Duodenal mucosa (tissue), 2 donors: ENCODE measurements around the gene PARD6B.
"Not testable (repeated sequence)": the region's sequence is repeated elsewhere in the genome, so short reads cannot be mapped to it uniquely, and the experiment has no call there.

Experiments used
- H3K27ac ChIP-seq: one replicate; pipeline ENCODE4 v1.7.0; 2013; ENCODE audit warnings: low read depth, low read length
- H3K27me3 ChIP-seq, 2 donors: one replicate each; pipeline ENCODE4 v1.7.0; 2013; ENCODE audit warnings: low read length in 2 of 2, control low read depth in 1 of 2; ENCODE audit not compliant: insufficient read depth in 2 of 2, control insufficient read depth in 1 of 2
- H3K36me3 ChIP-seq, 2 donors: one replicate each; pipeline ENCODE4 v1.7.0; 2013; ENCODE audit warnings: low read length in 2 of 2, control low read depth in 1 of 2; ENCODE audit not compliant: insufficient read depth in 2 of 2, control insufficient read depth in 1 of 2
- H3K4me1 ChIP-seq, 2 donors: one replicate each; pipeline ENCODE4 v1.7.0; 2013; ENCODE audit warnings: low read length in 2 of 2, control low read depth in 1 of 2; ENCODE audit not compliant: insufficient read depth in 2 of 2, control insufficient read depth in 1 of 2
- H3K4me3 ChIP-seq, 2 donors: one replicate each; pipeline ENCODE4 v1.7.0; 2013; ENCODE audit warnings: low read length in 2 of 2, low read depth in 1 of 2
- H3K9ac ChIP-seq, 2 donors: one replicate each; pipeline ENCODE4 v1.7.0; 2013; ENCODE audit warnings: low read length in 2 of 2, low read depth in 1 of 2
- H3K9me3 ChIP-seq, 2 donors: one replicate each; pipeline ENCODE4 v1.7.0; 2013; ENCODE audit warnings: low read length in 2 of 2, control low read depth in 1 of 2; ENCODE audit not compliant: control insufficient read depth in 1 of 2

PARD6B gene

DNA sequence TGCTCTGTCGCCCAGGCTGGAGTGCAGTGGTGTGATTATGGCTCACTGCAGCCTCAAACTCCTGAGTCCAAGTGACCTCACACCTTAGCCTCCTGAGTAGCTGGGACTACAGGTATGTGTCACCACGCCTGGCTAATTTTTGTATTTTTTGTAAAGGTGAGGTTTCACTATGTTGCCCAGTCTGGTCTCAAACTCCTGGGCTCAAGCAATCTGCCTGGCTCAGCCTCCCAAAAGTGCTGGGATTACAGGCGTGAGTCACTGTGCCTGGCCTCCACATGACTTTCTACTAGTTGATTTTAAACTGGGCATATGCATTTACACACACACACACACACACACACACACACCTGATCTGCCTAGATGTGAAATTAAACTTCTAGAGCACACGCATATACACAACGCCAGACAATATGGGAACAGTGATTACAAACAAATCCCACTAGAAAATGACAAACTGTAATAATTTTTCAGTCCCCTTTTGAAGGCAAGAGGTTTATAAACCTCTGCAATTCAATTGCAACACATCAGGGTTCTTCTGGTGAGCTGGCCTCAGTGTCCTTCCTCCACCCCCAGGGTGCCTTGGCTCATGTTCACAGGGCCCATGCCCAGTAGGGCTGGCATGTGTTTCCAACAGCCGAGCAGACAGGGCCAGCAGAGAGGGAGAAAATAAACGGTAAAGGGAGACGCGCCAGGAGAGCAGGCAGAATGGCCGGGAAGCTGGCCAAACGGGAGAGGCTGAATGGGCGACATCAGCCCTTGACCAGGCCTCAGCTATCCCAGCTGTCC, 31.2 kb downstream of the PARD6B start:
- Histone ChIP-seq H3K9ac (no peak overlapping the region), H3K4me3 (no peak overlapping the region), H3K27me3 (no peaks in the 10 kb centered on the region), H3K36me3 (no peaks in the 10 kb centered on the region), H3K4me1 (peaks cover 14 to 20% of the 10 kb centered on the region in 2 donors), H3K9me3 (no peaks in the 10 kb centered on the region), H3K27ac (no peak overlapping the region)

DNA sequence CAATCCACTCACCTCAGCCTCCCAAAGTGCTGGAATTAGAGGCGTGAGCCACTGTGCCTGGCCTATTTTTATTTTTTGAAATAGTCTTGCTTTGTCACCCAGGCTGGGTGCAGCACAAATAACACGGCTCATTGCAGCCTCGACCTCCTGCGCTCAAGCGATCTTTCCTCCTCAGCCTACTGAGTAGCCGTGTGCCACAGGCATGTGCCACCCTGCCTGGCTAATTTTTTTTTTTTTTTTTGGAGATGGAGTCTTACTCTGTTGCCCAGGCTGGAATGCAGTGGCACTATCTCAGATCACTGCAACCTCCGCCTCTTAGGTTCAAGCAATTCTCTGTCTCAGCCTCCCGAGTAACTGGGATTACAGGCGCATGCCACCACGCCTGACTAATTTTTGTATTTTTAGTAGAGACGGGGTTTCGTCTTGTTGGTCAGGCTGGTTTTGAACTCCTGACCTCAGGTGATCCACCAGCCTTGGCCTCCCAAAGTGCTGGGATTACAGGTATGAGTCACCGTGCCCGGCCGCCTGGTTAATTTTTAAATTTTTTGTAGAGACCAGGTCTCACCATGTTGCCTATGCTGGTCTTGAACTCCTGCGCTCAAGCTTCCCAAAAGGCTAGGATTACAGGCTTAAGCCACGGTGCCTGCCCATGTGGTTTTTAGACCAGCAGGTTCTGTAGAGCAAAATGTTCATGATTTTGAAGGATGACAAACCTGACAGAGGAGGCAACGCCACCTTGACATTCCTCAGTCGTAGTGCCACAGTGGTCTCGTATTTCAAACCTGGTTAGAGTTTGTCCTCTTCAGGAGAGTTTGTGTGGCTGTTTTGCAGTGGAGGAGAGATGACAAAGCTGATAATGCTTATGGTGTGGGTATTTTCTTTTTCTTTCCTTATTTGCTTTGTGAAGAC, 32.4 kb downstream of the PARD6B start:
- H3K9ac ChIP-seq, H3K36me3 ChIP-seq, H3K9me3 ChIP-seq, H3K4me3 ChIP-seq, H3K27ac ChIP-seq, H3K27me3 ChIP-seq: not testable (repeated sequence)
- H3K4me1 ChIP-seq: peaks cover 14 to 20% of the 10 kb centered on the region in 2 donors

DNA sequence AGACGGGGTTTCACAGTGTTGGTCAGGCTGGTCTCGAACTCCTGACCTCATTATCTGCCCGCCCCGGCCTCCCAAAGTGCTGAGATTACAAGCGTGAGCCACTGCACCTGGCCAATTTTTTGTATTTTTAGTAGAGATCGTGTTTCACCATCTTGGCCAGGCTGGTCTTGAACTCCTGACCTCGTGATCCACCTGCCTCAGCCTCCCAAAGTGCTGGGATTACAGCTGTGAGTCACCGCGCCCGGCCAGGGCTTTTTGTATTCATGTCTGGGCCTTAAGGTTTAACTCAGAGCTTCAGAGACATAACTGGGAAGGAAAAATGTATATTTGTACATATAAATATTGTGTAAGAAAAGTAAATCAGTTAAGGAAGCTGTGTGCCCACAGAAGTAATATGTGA, 33.9 kb downstream of the PARD6B start:
- not testable (repeated sequence) for H3K27me3 ChIP-seq, H3K36me3 ChIP-seq, H3K9me3 ChIP-seq, H3K27ac ChIP-seq, H3K4me3 ChIP-seq, H3K9ac ChIP-seq
- peaks cover 14 to 20% of the 10 kb centered on the region in 2 donors for H3K4me1 ChIP-seq

DNA sequence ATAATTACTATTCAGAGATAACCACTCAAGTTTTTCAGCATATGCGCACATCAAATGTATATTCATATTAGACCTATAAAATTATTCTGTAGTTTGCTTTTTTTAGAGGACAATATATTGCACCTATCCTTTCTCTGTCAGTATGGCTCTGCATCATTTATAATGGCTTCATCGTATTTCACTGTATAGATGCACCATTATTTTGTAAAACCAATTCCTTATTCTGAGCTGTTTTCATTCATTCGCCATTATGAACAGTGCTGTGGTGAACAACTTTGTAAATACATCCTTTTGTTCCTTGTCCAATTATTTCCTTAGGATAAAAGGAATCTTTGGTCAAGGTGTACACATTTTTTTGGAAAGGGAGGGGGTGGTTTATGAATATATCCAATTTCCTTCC, 34.3 kb downstream of the PARD6B start:
- H3K4me3 ChIP-seq: no peak overlapping the region

DNA sequence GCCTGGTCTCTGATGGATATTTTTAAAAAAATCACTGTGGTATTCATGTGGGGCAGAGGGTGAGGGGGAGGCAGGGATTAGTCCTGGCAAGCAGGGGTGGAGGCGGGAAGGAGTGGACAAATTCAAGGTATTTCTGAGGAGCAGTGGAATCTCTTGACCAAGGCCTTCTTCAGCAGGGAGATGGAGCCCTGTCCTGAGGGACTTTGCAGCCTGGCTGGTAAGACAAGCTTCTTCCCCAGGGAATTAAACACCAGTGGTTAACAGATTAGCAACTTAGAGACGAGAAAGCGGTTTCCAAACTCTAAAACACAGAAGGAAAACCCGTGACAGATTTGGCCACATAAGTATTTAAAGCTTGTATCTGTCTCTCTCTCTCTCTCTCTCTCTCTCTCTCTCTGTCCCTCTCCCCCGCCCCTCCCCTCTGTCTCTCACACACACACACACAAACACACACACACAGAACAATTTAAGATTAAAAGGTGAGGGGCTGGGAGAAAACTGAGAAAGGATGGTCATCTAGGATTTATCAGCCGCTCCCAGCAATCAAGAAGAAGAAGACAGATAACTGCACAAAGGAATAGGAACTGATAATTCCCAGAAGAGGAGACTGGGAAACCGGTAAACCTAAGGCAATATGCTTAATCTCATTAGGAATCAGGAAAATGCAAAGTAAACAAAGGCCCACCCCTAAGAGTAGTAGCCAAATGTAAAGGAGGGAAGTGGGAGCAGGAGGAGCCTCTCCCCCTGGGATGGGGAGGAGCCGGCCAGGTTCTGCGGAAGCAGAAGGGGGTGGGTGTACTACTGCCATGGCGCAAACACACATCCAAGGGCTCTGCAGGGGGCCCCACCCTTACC, 35.8 kb downstream of the PARD6B start:
- H3K4me1 ChIP-seq, H3K9ac ChIP-seq, H3K36me3 ChIP-seq, H3K9me3 ChIP-seq, H3K27me3 ChIP-seq, H3K4me3 ChIP-seq, H3K27ac ChIP-seq: not testable (repeated sequence)

More for the DNA sequence above, 34.3 kb downstream of the PARD6B start:
- Histone ChIP-seq H3K27ac (no peak overlapping the region), H3K9ac (no peak overlapping the region), H3K27me3 (no peaks in the 10 kb centered on the region), H3K36me3 (no peaks in the 10 kb centered on the region), H3K4me1 (peaks cover 14 to 20% of the 10 kb centered on the region in 2 donors), H3K9me3 (no peaks in the 10 kb centered on the region)

DNA sequence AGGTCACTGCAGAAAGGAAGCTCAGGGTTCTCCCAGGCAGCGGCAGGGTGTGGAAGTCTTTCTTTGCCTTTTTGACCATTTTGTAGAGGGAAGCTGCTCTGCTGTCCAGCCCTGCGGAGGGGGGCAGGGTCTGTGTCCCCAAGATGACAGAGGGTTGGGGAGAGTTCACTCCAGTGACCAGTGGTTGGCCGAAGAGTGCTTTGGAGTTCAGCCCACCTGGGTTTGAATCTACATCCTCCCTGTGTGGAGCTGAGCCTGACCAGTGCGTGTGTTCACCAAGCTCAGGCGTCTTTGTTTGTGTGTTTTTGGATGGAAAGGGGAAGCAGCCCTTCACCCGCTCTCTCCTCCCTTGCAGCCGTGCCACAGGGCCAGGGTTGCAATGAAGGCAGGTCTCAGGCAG, 37.6 kb downstream of the PARD6B start:
- H3K9ac ChIP-seq, H3K27ac ChIP-seq, H3K36me3 ChIP-seq, H3K4me3 ChIP-seq, H3K4me1 ChIP-seq, H3K9me3 ChIP-seq, H3K27me3 ChIP-seq: not testable (repeated sequence)

DNA sequence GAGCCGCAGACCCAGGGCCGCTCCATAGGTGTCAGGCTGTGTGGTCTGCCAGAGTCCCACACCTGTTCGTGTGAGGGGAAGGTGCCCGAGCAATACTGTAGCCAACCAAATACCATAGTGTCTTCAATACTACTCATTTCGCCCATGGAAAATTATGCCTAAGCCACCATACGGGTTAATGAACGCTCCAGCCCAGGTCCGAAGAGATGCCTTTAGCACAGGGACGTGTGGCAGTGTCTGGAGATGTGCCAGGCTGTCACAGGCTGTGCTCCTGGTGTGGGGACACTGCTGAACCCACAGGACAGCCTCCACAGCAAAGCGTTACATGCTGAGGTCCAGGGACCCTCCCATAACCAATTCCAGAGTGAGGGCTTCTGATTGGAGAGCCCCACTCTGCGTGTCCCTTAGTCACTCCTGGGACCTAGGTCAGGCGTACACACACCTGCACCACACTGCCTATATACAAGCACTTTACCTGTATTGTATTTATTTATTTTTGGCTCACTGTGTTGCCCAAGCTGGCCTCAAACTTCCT, 38.2 kb downstream of the PARD6B start:
- not testable (repeated sequence) for H3K9me3 ChIP-seq, H3K36me3 ChIP-seq, H3K27ac ChIP-seq, H3K27me3 ChIP-seq, H3K9ac ChIP-seq, H3K4me1 ChIP-seq, H3K4me3 ChIP-seq

DNA sequence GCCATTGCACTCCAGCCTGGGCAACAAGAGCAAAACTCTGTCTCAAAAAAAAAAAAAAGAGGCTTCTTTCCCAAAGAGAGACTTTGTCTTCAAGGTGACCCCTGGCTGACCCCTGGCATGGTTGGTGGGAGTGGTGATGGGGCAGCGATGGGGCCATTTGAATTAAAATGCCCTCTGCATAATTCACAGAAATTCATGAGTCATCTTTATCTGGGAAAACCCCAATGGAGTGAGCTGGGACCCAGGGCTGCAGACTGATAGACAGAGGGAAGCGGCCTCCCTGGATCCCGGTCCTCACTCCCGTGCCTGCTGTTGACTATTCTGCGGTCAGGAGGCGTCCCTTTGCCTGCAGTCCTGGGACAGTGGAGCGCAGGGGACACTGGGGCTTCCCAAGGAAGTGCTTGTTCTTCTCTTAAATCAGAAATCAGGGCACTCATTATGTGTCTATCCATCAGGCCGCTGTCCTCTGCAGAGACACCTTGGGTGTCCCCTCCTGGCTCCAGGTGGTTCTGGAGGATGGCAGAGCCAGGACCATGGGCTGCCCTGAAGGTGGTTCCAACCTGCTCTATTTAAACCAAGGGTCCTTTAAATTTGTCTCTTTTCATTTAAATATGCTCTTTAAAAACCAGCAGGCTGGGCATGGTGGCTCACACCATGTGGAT, 40.2 kb downstream of the PARD6B start:
- not testable (repeated sequence) for H3K36me3 ChIP-seq, H3K27me3 ChIP-seq, H3K4me1 ChIP-seq, H3K9me3 ChIP-seq, H3K9ac ChIP-seq, H3K4me3 ChIP-seq, H3K27ac ChIP-seq

DNA sequence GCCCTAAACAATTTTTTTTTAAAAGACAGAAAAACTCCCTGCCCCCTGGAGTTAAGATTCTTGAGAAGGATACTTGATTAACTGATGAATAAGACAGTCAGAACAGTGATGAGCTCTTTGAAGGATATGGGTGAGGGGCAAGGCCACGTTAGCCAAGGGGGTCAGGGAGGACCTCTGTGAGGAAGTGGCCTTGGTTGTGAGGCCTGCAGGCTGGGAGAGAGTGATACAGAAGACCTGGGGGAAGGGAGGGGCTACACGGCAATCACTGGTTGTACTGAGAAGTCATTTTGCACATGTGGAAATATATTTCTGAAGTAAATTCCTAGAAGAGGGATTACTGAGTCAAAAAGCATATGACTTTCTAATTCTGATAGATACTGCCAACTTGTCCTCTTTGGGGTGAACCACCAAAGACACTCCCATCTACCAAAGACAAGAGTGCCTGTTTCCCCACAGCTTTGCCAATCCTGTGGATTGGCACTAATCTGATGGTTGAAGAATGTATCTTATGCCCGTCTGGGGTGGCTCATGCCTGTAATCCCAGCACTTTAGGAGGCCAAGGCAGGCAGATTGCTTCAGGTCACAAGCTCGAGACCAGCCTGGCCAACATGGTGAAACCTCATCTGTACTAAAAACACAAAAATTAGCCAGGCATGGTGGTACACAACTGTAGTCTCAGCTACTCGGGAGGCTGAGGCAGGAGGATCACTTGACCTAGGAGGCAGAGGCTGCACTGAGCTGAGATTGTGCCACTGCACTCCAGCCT, 41.2 kb downstream of the PARD6B start:
- H3K9ac ChIP-seq: no peak overlapping the region
- H3K4me3 ChIP-seq: no peak overlapping the region
- H3K36me3 ChIP-seq: no peaks in the 10 kb centered on the region
- H3K9me3 ChIP-seq: no peaks in the 10 kb centered on the region
- no peaks in the 10 kb centered on the region for H3K27me3 ChIP-seq
- no peak overlapping the region for H3K27ac ChIP-seq
- H3K4me1 ChIP-seq: no peaks in the 10 kb centered on the region
